Retina (tissue), 1 donor: Measurements from ENCODE around the gene SCAND1.
"Not testable (repeated sequence)": the region's sequence is repeated elsewhere in the genome, so short reads cannot be mapped to it uniquely, and the experiment has no call there.

Source experiments
- DNase-seq: peaks from one replicate; pipeline ENCODE4 v3.0.0-alpha.2; 2016

SCAND1 gene

GRCh38 chr20:35954200-35954906 lies at the start of gene SCAND1:
Gene SCAND1 (minus strand): TSS chr20:35954502. CDS start chr20:35954284, 218 bp downstream.
- peak; percentile 99 for DNase-seq

- DNase-seq: no peak
Observed at GRCh38 chr20:36004045-36004444, 49.7 kb upstream of the SCAND1 start.

- no peak for DNase-seq
Observed at GRCh38 chr20:36002855-36003254, 48.6 kb upstream of the SCAND1 start.

GRCh38 chr20:36001331-36001730 lies 47.0 kb upstream of the SCAND1 start:
- DNase-seq: not testable (repeated sequence)

GRCh38 chr20:35996492-35996891 lies 42.2 kb upstream of the SCAND1 start:
- not testable (repeated sequence) for DNase-seq

GRCh38 chr20:35994994-35995453 lies 40.7 kb upstream of the SCAND1 start:
- DNase-seq: peak; percentile 80

GRCh38 chr20:35992713-35993335 lies 38.5 kb upstream of the SCAND1 start:
- peak; percentile 73 for DNase-seq

GRCh38 chr20:35991142-35991771 lies 37.0 kb upstream of the SCAND1 start:
- DNase-seq: no peak

GRCh38 chr20:35988910-35989463 lies 34.7 kb upstream of the SCAND1 start:
- DNase-seq: no peak

- no peak for DNase-seq
Observed at GRCh38 chr20:35985806-35986205, 31.5 kb upstream of the SCAND1 start.

- DNase-seq: no peak
Observed at GRCh38 chr20:35984382-35984781, 30.1 kb upstream of the SCAND1 start.

- DNase-seq: no peak
Observed at GRCh38 chr20:35981969-35982368, 27.7 kb upstream of the SCAND1 start.

- no peak for DNase-seq
Observed at GRCh38 chr20:35979544-35979943, 25.2 kb upstream of the SCAND1 start.

GRCh38 chr20:35978041-35978513 lies 23.8 kb upstream of the SCAND1 start:
- no peak for DNase-seq

GRCh38 chr20:35975576-35976373 lies 21.5 kb upstream of the SCAND1 start:
- DNase-seq: no peak

- DNase-seq: no peak
Observed at GRCh38 chr20:35974256-35974655, 20.0 kb upstream of the SCAND1 start.

- peak; percentile 43 for DNase-seq
Observed at GRCh38 chr20:35972462-35972861, 18.2 kb upstream of the SCAND1 start.

GRCh38 chr20:35971981-35972380 lies 17.7 kb upstream of the SCAND1 start:
- no peak for DNase-seq

- DNase-seq: no peak
Observed at GRCh38 chr20:35968930-35969329, 14.6 kb upstream of the SCAND1 start.

- DNase-seq: no peak
Observed at GRCh38 chr20:35967979-35968640, 13.8 kb upstream of the SCAND1 start, which contains the start of gene CNBD2. Gene CNBD2 (plus strand): TSS chr20:35968590. CDS start chr20:35968763, 173 bp downstream.

- no peak for DNase-seq
Observed at GRCh38 chr20:35963878-35964277, 9.6 kb upstream of the SCAND1 start.

- DNase-seq: not testable (repeated sequence)
Observed at GRCh38 chr20:35959291-35959690, 5.0 kb upstream of the SCAND1 start.
